ENCODE results near the gene MRPL14. TPM values are rescaled to one million over a fixed set of nuclear protein-coding genes. Genes with fewer than 3 reads are reported as not detected.

Gene MRPL14
- polyA plus RNA-seq, 1 donor (not counting 4 experiments of a cell fraction or from before 2014, with no cell fraction given): 136 TPM

- no peak for TF ChIP-seq EZH2 (IDR thresholded peaks at IDR 0.05; ENCODE audit: low read length)
- no peak for TF ChIP-seq CTCF (optimal IDR thresholded peaks at IDR 0.05 in 1 of 3, IDR thresholded peaks at IDR 0.05 in 1 of 3, conservative IDR thresholded peaks at IDR 0.05 in 1 of 3; ENCODE audit: extremely low read depth in 1 of 3, insufficient read depth in 2 of 3, low read length in 3 of 3)
- peak overlapping the region; percentile 77 for H3K9ac ChIP-seq (ENCODE audit: control insufficient read depth, extremely low read depth, insufficient read depth, low read length)
- no peaks in the 10 kb centered on the region for H3K9me3 ChIP-seq (ENCODE audit: control insufficient read depth, low read depth, low read length)
- peaks cover 3% of the 10 kb centered on the region for H3K9me1 ChIP-seq (ENCODE audit: control insufficient read depth, extremely low read depth, insufficient read depth, low read length)
- H3K4me1 ChIP-seq (ENCODE audit: control insufficient read depth, extremely low read depth, insufficient read depth, low read length): peaks cover 32% of the 10 kb centered on the region
- no peak overlapping the region for H3K4me3 ChIP-seq (ENCODE audit: control insufficient read depth in 2 of 3, extremely low read depth in 1 of 3, insufficient read depth in 2 of 3, low read depth in 1 of 3, low read length in 3 of 3)
- no peak overlapping the region for H3K27ac ChIP-seq (ENCODE audit: control insufficient read depth, insufficient read depth, low read length)
- H3K4me2 ChIP-seq (ENCODE audit: control insufficient read depth, extremely low read depth, insufficient read depth, low read depth, low read length): peak overlapping the region; percentile 92
- H3K36me3 ChIP-seq (ENCODE audit: control insufficient read depth in 2 of 2, extremely low read depth in 1 of 2, insufficient read depth in 2 of 2, low read length in 2 of 2): no peaks in the 10 kb centered on the region
- no peak overlapping the region for H2AFZ ChIP-seq (ENCODE audit: control insufficient read depth, low read length)
- no peak for DNase-seq (ENCODE audit: low read depth, low spot score)
- dilution Hi-C loops (cut with MboI; ENCODE audit: extremely low pct_ligation_motif_present, low sequenced_read_pairs): no loop called here
- no peaks in the 10 kb centered on the region for H3K27me3 ChIP-seq (ENCODE audit: control insufficient read depth, extremely low read depth, insufficient read depth, low read length)
- no peaks in the 10 kb centered on the region for H3K79me2 ChIP-seq (ENCODE audit: control insufficient read depth, insufficient read depth, low read length)
- FAIRE-seq: peak; percentile 20
- H4K20me1 ChIP-seq (ENCODE audit: control insufficient read depth, extremely low read depth, insufficient read depth, low read length): no peaks in the 10 kb centered on the region
Measured at GRCh38 chr6:44071670-44072451, 55.4 kb downstream of the MRPL14 start.

- Histone ChIP-seq H3K27me3 (ENCODE audit: control insufficient read depth, extremely low read depth, insufficient read depth, low read length) (no peaks in the 10 kb centered on the region), H3K4me2 (ENCODE audit: control insufficient read depth, extremely low read depth, insufficient read depth, low read depth, low read length) (no peak overlapping the region), H3K9ac (ENCODE audit: control insufficient read depth, extremely low read depth, insufficient read depth, low read length) (no peak overlapping the region), H2AFZ (ENCODE audit: control insufficient read depth, low read length) (no peak overlapping the region), H3K79me2 (ENCODE audit: control insufficient read depth, insufficient read depth, low read length) (no peaks in the 10 kb centered on the region), H3K27ac (ENCODE audit: control insufficient read depth, insufficient read depth, low read length) (no peak overlapping the region), H3K4me1 (ENCODE audit: control insufficient read depth, extremely low read depth, insufficient read depth, low read length) (peaks cover 36% of the 10 kb centered on the region), H3K36me3 (ENCODE audit: control insufficient read depth in 2 of 2, extremely low read depth in 1 of 2, insufficient read depth in 2 of 2, low read length in 2 of 2) (no peaks in the 10 kb centered on the region), H3K9me3 (ENCODE audit: control insufficient read depth, low read depth, low read length) (no peaks in the 10 kb centered on the region), H3K9me1 (ENCODE audit: control insufficient read depth, extremely low read depth, insufficient read depth, low read length) (no peaks in the 10 kb centered on the region), H3K4me3 (ENCODE audit: control insufficient read depth in 2 of 3, extremely low read depth in 1 of 3, insufficient read depth in 2 of 3, low read depth in 1 of 3, low read length in 3 of 3) (no peak overlapping the region), H4K20me1 (ENCODE audit: control insufficient read depth, extremely low read depth, insufficient read depth, low read length) (no peaks in the 10 kb centered on the region)
- dilution Hi-C loops (cut with MboI; ENCODE audit: extremely low pct_ligation_motif_present, low sequenced_read_pairs): no loop called here
- TF ChIP-seq CTCF (optimal IDR thresholded peaks at IDR 0.05 in 1 of 3, IDR thresholded peaks at IDR 0.05 in 1 of 3, conservative IDR thresholded peaks at IDR 0.05 in 1 of 3; ENCODE audit: extremely low read depth in 1 of 3, insufficient read depth in 2 of 3, low read length in 3 of 3) (no peak), EZH2 (IDR thresholded peaks at IDR 0.05; ENCODE audit: low read length) (no peak)
- FAIRE-seq: no peak
- DNase-seq (ENCODE audit: low read depth, low spot score): no peak
Measured at GRCh38 chr6:44068607-44069296, 58.5 kb downstream of the MRPL14 start.
